ENCODE results near the gene ETV3.

DNA sequence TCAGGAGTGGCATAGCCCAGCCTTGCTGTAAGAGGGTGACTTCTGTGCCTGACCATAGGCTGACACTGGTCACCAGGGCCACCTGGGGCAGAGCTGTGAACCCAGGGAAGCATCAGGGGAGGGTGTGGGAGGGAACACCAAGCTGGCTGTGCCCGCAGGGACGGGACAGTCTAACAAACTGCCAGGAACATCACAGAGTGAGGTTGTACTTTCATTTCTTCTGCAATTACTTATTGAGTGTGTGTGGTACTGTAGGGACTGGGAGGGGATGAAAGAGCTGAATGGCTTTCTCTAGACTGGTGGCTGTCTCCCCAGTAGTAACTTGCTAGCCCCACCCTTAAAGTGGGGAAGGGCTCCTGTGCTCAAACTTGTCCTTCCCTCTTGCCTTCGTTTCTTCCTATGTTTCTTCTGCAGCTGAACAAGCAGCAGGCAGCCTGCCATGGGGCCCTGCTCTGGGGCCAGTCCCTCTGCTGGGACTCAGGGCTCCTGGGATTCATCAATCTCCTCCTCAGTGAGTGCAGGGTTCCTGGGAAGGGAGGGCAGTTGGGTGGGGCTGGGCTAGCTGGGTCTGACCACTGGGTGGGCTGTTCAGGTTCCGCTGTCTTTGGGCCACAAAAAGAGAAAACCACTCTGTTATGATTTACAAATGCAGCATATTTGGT lies 39.7 kb upstream of the ETV3 start:
- TF ChIP-seq, protein P1, sequence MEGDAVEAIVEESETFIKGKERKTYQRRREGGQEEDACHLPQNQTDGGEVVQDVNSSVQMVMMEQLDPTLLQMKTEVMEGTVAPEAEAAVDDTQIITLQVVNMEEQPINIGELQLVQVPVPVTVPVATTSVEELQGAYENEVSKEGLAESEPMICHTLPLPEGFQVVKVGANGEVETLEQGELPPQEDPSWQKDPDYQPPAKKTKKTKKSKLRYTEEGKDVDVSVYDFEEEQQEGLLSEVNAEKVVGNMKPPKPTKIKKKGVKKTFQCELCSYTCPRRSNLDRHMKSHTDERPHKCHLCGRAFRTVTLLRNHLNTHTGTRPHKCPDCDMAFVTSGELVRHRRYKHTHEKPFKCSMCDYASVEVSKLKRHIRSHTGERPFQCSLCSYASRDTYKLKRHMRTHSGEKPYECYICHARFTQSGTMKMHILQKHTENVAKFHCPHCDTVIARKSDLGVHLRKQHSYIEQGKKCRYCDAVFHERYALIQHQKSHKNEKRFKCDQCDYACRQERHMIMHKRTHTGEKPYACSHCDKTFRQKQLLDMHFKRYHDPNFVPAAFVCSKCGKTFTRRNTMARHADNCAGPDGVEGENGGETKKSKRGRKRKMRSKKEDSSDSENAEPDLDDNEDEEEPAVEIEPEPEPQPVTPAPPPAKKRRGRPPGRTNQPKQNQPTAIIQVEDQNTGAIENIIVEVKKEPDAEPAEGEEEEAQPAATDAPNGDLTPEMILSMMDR (IDR thresholded peaks at IDR 0.05 in 4 of 5, conservative IDR thresholded peaks at IDR 0.05 in 1 of 5): no peak
- TF ChIP-seq POLR2A (IDR thresholded peaks at IDR 0.05): no peak

Measured in gastrocnemius medialis (tissue), 4 donors.